Peyer's patch (tissue), 4 donors: ENCODE results near the gene LCE2B. TPM values are rescaled to one million over a fixed set of nuclear protein-coding genes. Genes with fewer than 3 reads are reported as not detected.
"Not testable (repeated sequence)": the region's sequence is repeated elsewhere in the genome, so short reads cannot be mapped to it uniquely, and the experiment has no call there.

Experiments used
- DNase-seq, 3 donors: peaks; one replicate each; pipeline ENCODE4 v3.0.0-alpha.2; 2017 to 2019
- H3K27ac ChIP-seq, 4 donors: fragments of 200-600 bp; sonication (generic); one replicate each; pipeline ENCODE4 v1.5.1; 2016 to 2019
- H3K27me3 ChIP-seq, 2 donors: fragments of 200-600 bp; sonication (generic); one replicate each; pipeline ENCODE4 v1.5.1; 2019
- H3K36me3 ChIP-seq, 3 donors: fragments of 200-600 bp; sonication (generic); one replicate each; pipeline ENCODE4 v1.5.1; 2016 to 2019
- H3K4me1 ChIP-seq, 4 donors: fragments of 200-600 bp; sonication (generic); one replicate each; pipeline ENCODE4 v1.5.1; 2016 to 2019
- H3K4me3 ChIP-seq, 4 donors: fragments of 200-600 bp; sonication (generic); 1 replicate in 3 of 4; 2 replicates in 1 of 4; pipeline ENCODE4 v1.5.1; 2016 to 2019; ENCODE audit warnings: mild to moderate bottlenecking in 1 of 4
- H3K9me3 ChIP-seq, 4 donors: fragments of 200-600 bp; sonication (generic); one replicate each; pipeline ENCODE4 v1.5.1; 2016 to 2019; ENCODE audit warnings: mild to moderate bottlenecking in 1 of 4
- CTCF ChIP-seq, 6 experiments: fragments of 450-650 bp in 4 of 6; fragments of 200-600 bp in 2 of 6; sonication (generic) in 1 of 6; IDR thresholded peaks; one replicate each; pipeline ENCODE4 v1.5.1; 2017 to 2019; ENCODE audit warnings: antibody characterized with exemption in 6 of 6, mild to moderate bottlenecking in 3 of 6, moderate library complexity in 1 of 6
- POLR2A ChIP-seq, 2 donors: fragments of 450-650 bp; IDR thresholded peaks; one replicate each; pipeline ENCODE4 v1.5.1; 2017; ENCODE audit warnings: antibody characterized with exemption in 2 of 2, mild to moderate bottlenecking in 2 of 2, moderate library complexity in 2 of 2
- total RNA-seq, 4 donors: library from RNA; depleted of rRNA; stranded (reverse); fragments of >200 nt; gene quantifications; one replicate each; pipeline ENCODE4 v1.1.0, GENCODE V29; 2016

Gene LCE2B
- total RNA-seq, 4 donors from 2014 or later, result not detected

GRCh38 chr1:152673016-152673415 is 12.9 kb upstream of the LCE2B start:
- Histone ChIP-seq H3K27ac (no peak overlapping the region), H3K27me3 (no peaks in the 10 kb centered on the region), H3K4me1 (no peaks in the 10 kb centered on the region), H3K9me3 (no peaks in the 10 kb centered on the region), H3K36me3 (no peaks in the 10 kb centered on the region), H3K4me3 (no peak overlapping the region)
- TF ChIP-seq POLR2A (IDR thresholded peaks at IDR 0.05) (no peak), CTCF (IDR thresholded peaks at IDR 0.05) (no peak)
- DNase-seq, result no peak

GRCh38 chr1:152674983-152675382 is 10.9 kb upstream of the LCE2B start, which contains the start of gene LCE2C:
TSS of gene LCE2C (plus strand) at chr1:152675279. CDS start at chr1:152676016, 737 bp downstream.
- DNase-seq, H3K4me1 ChIP-seq, H3K27me3 ChIP-seq, H3K9me3 ChIP-seq, H3K4me3 ChIP-seq, H3K36me3 ChIP-seq, H3K27ac ChIP-seq: not testable (repeated sequence)

GRCh38 chr1:152679459-152679858 is 6.5 kb upstream of the LCE2B start:
- Histone ChIP-seq H3K4me1 (no peaks in the 10 kb centered on the region), H3K9me3 (no peaks in the 10 kb centered on the region), H3K4me3 (no peak overlapping the region), H3K27ac (no peak overlapping the region), H3K27me3 (no peaks in the 10 kb centered on the region), H3K36me3 (no peaks in the 10 kb centered on the region)
- no peak for DNase-seq
- TF ChIP-seq CTCF (IDR thresholded peaks at IDR 0.05) (no peak), POLR2A (IDR thresholded peaks at IDR 0.05) (no peak)

- TF ChIP-seq CTCF (IDR thresholded peaks at IDR 0.05), result no peak
- TF ChIP-seq POLR2A (IDR thresholded peaks at IDR 0.05), result no peak
- H3K36me3 ChIP-seq, result no peaks in the 10 kb centered on the region
- H3K4me3 ChIP-seq, result no peak overlapping the region
- no peaks in the 10 kb centered on the region for H3K4me1 ChIP-seq
- DNase-seq, result no peak
- no peaks in the 10 kb centered on the region for H3K27me3 ChIP-seq
- H3K9me3 ChIP-seq, result no peaks in the 10 kb centered on the region
- H3K27ac ChIP-seq, result no peak overlapping the region
Measured at GRCh38 chr1:152681616-152682015, 4.3 kb upstream of the LCE2B start.

GRCh38 chr1:152683846-152684245 is 2.1 kb upstream of the LCE2B start:
- DNase-seq, result no peak
- no peaks in the 10 kb centered on the region for H3K27me3 ChIP-seq
- H3K9me3 ChIP-seq, result no peaks in the 10 kb centered on the region
- TF ChIP-seq POLR2A (IDR thresholded peaks at IDR 0.05) (no peak), CTCF (IDR thresholded peaks at IDR 0.05) (no peak)
- H3K4me3 ChIP-seq, result no peak overlapping the region
- H3K27ac ChIP-seq, result no peak overlapping the region
- H3K36me3 ChIP-seq, result no peaks in the 10 kb centered on the region
- H3K4me1 ChIP-seq, result no peaks in the 10 kb centered on the region

- Histone ChIP-seq H3K9me3 (no peaks in the 10 kb centered on the region), H3K27me3 (no peaks in the 10 kb centered on the region), H3K27ac (no peak within 1 kb of the TSS), H3K4me1 (no peaks in the 10 kb centered on the region), H3K36me3 (no peaks in the 10 kb centered on the region), H3K4me3 (no peak within 1 kb of the TSS)
- DNase-seq, result no peak
- TF ChIP-seq CTCF (IDR thresholded peaks at IDR 0.05), result no peak
- TF ChIP-seq POLR2A (IDR thresholded peaks at IDR 0.05), result no peak
Measured at GRCh38 chr1:152697701-152698600, 12.0 kb downstream of the LCE2B start, which contains the start of gene LCE2A. TSS of gene LCE2A (plus strand) at chr1:152698345. CDS start at chr1:152698902, 557 bp downstream.
